ENCODE data around the gene CFDP1.

DNA sequence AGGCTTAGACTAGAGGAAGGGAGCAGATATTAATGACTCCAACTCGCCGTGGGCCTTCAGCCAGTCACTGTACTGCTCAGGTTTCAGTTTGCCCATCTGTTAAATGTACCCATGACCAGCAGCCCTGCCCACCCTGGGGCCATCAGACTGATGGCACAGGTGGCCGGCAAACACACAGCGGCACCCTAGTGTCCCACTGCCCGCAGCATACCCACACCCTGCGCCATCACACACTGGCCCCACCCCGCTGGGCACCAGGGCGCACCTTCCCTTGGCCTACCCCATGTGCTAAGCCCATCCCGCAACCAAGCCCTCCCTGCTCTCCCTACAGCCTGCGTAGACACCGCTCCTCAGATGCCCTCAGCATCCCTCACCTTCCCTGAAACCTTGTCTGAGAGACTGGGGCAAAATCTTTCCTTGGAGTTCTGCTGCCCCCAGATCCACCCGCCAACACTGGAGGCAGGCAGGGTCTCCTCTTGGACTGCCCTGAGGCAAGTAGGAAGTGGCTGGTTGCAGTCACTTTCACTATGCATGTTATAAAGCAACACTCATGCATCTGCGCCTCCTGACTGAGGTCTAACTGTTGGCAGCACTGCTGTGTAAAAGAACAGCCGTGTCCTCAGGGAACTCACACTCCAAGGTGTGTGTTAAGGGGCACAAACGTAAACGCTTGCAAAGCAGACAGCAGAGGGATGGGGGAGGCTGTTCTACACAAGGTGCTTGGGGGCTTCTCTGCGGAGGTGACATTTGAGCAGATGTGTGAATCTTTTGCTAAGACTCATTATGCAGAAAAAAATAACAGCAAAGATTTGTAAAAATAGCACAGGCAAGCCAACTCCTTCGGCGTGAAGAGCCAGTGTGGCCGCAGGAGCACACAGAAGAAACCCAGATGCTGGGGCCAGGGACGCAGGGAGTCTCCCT, 175.2 kb downstream of the CFDP1 start:
- TF ChIP-seq, protein P1, sequence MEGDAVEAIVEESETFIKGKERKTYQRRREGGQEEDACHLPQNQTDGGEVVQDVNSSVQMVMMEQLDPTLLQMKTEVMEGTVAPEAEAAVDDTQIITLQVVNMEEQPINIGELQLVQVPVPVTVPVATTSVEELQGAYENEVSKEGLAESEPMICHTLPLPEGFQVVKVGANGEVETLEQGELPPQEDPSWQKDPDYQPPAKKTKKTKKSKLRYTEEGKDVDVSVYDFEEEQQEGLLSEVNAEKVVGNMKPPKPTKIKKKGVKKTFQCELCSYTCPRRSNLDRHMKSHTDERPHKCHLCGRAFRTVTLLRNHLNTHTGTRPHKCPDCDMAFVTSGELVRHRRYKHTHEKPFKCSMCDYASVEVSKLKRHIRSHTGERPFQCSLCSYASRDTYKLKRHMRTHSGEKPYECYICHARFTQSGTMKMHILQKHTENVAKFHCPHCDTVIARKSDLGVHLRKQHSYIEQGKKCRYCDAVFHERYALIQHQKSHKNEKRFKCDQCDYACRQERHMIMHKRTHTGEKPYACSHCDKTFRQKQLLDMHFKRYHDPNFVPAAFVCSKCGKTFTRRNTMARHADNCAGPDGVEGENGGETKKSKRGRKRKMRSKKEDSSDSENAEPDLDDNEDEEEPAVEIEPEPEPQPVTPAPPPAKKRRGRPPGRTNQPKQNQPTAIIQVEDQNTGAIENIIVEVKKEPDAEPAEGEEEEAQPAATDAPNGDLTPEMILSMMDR (conservative IDR thresholded peaks at IDR 0.05 in 1 of 2, IDR thresholded peaks at IDR 0.05 in 1 of 2; ENCODE audit: low read depth in 1 of 2, low read length in 2 of 2): no peak
- TF ChIP-seq EZH2 (IDR thresholded peaks at IDR 0.05; ENCODE audit: low read length, missing control alignments): no peak

Data from fibroblast of lung (primary cell).